ENCODE data around the gene KRTAP7-1.

KRTAP7-1 gene

GRCh38 chr21:30829659-30830058, at the start of gene KRTAP7-1:
KRTAP7-1 (minus strand) TSS chr21:30829759; CDS start chr21:30829698, 61 bp downstream.
- no peak for DNase-seq (ENCODE audit: low read depth in 2 of 2)

- no peak for DNase-seq (ENCODE audit: low read depth in 2 of 2)
Measured at GRCh38 chr21:30874526-30874925, 45.0 kb upstream of the KRTAP7-1 start.

DNA sequence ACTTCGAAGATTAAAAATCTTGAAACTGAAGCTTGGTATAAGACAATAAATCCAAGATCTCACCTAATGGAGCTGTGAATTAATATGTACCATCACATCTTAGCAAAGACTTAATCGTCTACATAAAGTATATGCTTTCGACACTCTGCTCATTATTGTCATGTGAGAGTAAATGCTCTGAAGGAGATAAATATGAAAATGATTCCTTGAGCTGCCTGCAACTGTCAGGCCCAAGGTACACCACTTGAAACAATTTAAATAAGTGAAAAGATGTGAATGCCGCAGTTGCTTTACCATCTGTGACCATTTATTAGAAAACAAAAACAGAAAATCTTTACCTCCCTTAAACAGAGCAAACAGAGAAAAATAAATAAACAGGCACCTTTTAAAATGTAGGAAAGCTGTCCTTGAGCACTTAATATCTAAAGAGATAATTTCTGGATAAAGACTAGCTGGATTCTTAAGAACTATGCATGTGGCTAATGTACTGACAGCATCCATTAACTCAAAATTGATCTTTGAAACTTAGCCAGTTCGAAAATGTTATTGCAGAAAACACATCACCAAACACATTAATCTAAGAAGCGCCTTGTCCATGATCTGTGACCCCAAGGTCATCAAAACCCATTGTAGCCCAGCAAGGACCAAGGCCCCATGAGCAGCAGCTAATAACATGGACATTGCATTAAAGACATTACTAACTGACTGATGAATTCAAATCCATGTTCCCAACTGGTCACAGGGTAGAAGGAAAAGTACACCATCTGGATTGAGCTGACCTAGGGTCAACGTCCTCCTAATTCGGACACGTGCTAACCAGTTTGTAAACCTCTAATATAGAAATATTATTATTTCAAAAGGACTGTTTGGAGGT, 18.3 kb upstream of the KRTAP7-1 start:
- DNase-seq (ENCODE audit: low read depth in 2 of 2) = no peak

DNA sequence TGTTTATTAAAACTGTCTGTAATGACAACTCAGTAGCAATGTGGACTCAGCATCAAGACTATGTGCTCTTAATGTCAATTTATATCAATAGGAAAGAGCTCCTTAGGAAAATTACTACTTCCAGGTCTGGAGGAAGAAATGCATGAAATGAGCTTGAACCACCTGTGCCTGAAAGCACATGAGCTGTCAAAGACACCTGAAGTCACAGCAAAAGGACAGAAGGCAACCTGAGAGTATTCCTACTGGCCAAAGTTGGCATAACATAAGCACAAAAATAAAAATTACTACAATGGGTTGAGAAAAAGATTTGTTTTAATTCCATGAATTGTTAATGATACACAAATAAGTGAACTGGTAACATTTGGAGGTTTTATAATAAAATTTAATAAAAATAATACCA, 13.4 kb upstream of the KRTAP7-1 start:
- no peak for DNase-seq (ENCODE audit: low read depth in 2 of 2)

GRCh38 chr21:30839304-30839703, 9.7 kb upstream of the KRTAP7-1 start:
- DNase-seq (ENCODE audit: low read depth in 2 of 2) = no peak

DNA sequence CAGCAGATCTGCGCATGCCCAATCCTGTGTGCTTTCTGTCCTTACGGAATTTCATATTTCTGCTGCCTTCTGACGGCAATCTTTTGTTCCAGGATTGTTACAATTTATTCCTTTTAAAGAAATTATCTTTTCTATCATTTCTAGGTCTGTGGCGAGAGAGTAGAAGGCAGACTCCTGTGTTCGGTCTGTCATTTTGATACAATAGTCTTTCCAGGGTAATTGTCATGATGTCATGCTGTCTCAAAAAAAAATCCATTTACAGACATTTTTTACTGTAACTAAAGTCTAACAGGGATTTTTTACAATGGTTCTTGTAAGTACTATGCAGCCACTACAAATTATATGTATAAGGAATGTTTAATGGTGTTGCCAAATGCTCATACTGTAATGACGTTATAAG, 9.0 kb upstream of the KRTAP7-1 start:
- DNase-seq (ENCODE audit: low read depth in 2 of 2) = no peak

DNA sequence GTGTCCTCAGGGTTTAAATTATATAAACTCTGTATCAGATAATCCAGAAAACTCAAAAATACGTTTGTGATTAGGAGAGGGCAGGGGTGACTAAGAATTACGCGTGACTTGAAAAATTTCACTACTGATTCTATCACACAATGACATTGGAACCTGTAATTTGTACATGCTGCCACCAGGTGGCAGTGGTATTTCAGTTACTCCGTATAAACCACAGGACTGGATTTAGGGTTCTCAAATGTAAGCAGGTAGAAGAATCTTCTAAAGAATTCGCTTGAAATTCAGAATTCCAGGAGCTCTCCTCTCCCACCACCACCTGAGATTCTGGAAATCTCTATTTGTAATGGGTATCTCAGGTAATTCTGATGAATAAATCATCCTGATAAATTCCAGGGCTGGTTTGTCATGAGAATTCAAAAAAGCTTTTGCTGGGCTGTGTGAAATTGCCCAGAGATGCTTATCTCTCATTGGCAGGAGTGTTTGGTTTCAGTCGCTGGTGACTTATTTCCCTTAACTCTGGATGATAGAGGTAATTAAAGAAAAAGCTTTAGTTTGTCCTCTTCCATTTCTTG, 1.7 kb upstream of the KRTAP7-1 start:
- DNase-seq (ENCODE audit: low read depth in 2 of 2) = no peak

GRCh38 chr21:30818837-30819610, 10.5 kb downstream of the KRTAP7-1 start:
- no peak for DNase-seq (ENCODE audit: low read depth in 2 of 2)

DNA sequence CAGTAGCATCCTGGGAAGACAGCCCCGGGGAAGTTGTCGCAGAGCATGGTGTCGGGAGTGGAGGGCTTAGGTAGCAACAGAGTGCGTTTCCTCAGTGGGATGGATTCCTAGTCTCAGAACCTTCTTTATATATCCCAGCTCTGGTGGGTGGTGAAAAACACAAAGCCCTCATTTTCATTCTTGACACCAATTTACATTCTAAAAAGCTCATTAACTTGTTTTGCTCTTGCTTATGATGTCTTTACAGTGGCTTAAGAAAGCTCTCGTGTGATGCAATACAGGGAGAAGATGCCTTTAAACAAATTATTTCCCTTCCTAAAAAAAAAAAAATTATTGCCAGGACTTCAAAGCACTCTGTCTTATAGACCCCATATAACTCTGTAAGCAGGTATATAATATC, 16.4 kb downstream of the KRTAP7-1 start, which contains the start of gene KRTAP8-1:
Gene KRTAP8-1, minus strand, starts transcription at position 101 of the 400 bp plus-strand sequence. Its CDS starts 54 bp downstream, at position 47.
- no peak for DNase-seq (ENCODE audit: low read depth in 2 of 2)

GRCh38 chr21:30800605-30801004, 29.0 kb downstream of the KRTAP7-1 start:
- DNase-seq (ENCODE audit: low read depth in 2 of 2) = no peak

DNA sequence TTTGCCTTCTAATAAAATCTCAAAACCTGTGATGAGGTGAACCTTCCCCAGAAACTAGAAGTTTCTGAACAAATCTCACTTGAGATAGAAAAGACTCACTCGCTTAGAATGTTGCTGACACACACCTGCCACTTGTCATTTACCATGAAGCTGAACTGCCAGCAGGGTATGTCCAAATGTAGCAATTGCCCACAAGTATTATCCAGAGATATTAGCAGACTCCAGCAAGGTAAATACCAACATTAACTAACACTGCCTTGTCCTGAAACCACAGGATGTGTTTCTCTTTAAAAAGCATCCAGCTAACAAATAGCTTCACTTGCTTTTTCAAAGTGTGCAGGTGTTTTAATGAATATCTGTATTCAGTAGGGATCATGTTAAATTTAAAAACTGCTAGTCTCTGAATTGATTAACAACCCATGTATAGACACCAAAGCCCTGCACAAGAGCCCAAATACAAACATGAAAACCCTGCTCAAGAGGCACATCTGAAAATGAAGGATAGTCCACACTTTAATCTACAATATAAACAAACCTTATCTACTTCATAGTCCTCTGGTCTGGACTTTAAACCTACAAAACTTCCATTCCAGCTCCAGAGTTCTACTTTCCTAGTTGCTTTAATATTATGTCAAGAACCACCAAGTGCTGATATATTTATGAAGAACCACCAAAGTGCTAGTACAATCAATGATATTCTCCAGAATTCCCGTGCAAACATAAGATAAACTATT, 35.8 kb downstream of the KRTAP7-1 start:
- DNase-seq (ENCODE audit: low read depth in 2 of 2) = no peak

DNA sequence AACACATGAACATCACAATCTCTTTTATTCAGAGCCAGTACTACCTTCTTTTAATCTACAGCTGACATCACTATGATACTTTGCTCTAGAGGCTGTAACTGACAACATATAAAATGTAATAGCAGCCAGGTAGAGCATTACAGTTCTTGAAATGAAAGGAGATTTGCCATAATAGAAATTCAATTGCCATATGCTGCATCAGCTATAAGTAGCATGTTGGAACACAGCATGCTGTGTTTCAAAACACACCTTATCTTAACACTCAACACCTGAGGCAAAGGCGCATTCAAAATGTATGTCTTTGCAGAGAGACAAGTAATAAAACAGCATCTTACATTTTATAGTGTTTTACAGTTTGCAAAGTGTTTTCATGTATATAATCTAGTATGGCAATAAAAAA, 50.3 kb downstream of the KRTAP7-1 start:
- DNase-seq (ENCODE audit: low read depth in 2 of 2) = no peak

All from activated CD8-positive, alpha-beta memory T cell treated with anti-CD3 and anti-CD28 coated beads for 4 hours (primary cell).